ENCODE results near the gene MROH9. TPM values are rescaled to one million over a fixed set of nuclear protein-coding genes. Genes with fewer than 3 reads are reported as not detected.

MROH9 gene
- total RNA-seq, 1 donor from 2014 or later, result not detected

- H3K4me1 Mint-ChIP-seq (ENCODE audit: low read depth), result no peaks in the 10 kb centered on the region
Observed at GRCh38 chr1:171107969-171108368, 172.6 kb downstream of the MROH9 start.

GRCh38 chr1:171109966-171110365 is 174.6 kb downstream of the MROH9 start:
- Mint-ChIP-seq H3K4me3 (no peak overlapping the region), H3K4me1 (ENCODE audit: low read depth) (no peaks in the 10 kb centered on the region), H3K9me3 (no peaks in the 10 kb centered on the region), H3K27ac (no peak overlapping the region), H3K36me3 (ENCODE audit: low read depth) (no peaks in the 10 kb centered on the region), H3K27me3 (ENCODE audit: insufficient read depth) (peaks cover 3% of the 10 kb centered on the region)
- no peak for DNase-seq (ENCODE audit: low spot score)
- intact Hi-C loops (cut with micrococcal nuclease), result no loop called here

More at GRCh38 chr1:171107969-171108368, 172.6 kb downstream of the MROH9 start:
- no peaks in the 10 kb centered on the region for H3K36me3 Mint-ChIP-seq (ENCODE audit: low read depth)
- H3K4me3 Mint-ChIP-seq, result no peak overlapping the region
- H3K9me3 Mint-ChIP-seq, result no peaks in the 10 kb centered on the region
- intact Hi-C loops (cut with micrococcal nuclease), result no loop called here
- H3K27me3 Mint-ChIP-seq (ENCODE audit: insufficient read depth), result peaks cover 3% of the 10 kb centered on the region
- no peak overlapping the region for H3K27ac Mint-ChIP-seq
- DNase-seq (ENCODE audit: low spot score), result no peak

GRCh38 chr1:171110621-171111326 is 175.4 kb downstream of the MROH9 start:
- Mint-ChIP-seq H3K4me1 (ENCODE audit: low read depth) (no peaks in the 10 kb centered on the region), H3K27me3 (ENCODE audit: insufficient read depth) (peaks cover 3% of the 10 kb centered on the region), H3K4me3 (no peak overlapping the region), H3K27ac (no peak overlapping the region), H3K9me3 (no peaks in the 10 kb centered on the region), H3K36me3 (ENCODE audit: low read depth) (no peaks in the 10 kb centered on the region)
- intact Hi-C loops (cut with micrococcal nuclease), result no loop called here
- no peak for DNase-seq (ENCODE audit: low spot score)

GRCh38 chr1:171112119-171112518 is 176.8 kb downstream of the MROH9 start:
- no peak overlapping the region for H3K4me3 Mint-ChIP-seq
- H3K27me3 Mint-ChIP-seq (ENCODE audit: insufficient read depth), result peaks cover 3% of the 10 kb centered on the region
- no peak overlapping the region for H3K27ac Mint-ChIP-seq
- intact Hi-C loops (cut with micrococcal nuclease), result no loop called here
- H3K4me1 Mint-ChIP-seq (ENCODE audit: low read depth), result no peaks in the 10 kb centered on the region
- no peaks in the 10 kb centered on the region for H3K9me3 Mint-ChIP-seq
- H3K36me3 Mint-ChIP-seq (ENCODE audit: low read depth), result no peaks in the 10 kb centered on the region
- DNase-seq (ENCODE audit: low spot score), result no peak

GRCh38 chr1:171113382-171113781 is 178.0 kb downstream of the MROH9 start:
- intact Hi-C loops (cut with micrococcal nuclease), result no loop called here
- peaks cover 3% of the 10 kb centered on the region for H3K27me3 Mint-ChIP-seq (ENCODE audit: insufficient read depth)
- H3K36me3 Mint-ChIP-seq (ENCODE audit: low read depth), result no peaks in the 10 kb centered on the region
- no peak overlapping the region for H3K27ac Mint-ChIP-seq
- no peak overlapping the region for H3K4me3 Mint-ChIP-seq
- H3K9me3 Mint-ChIP-seq, result no peaks in the 10 kb centered on the region
- no peak for DNase-seq (ENCODE audit: low spot score)
- no peaks in the 10 kb centered on the region for H3K4me1 Mint-ChIP-seq (ENCODE audit: low read depth)

Other genes with a start within 250 kb of the MROH9 start
- gene FMO3, start 155.4 kb downstream of the MROH9 start, total RNA-seq, result not detected in 2 replicates
- not detected in 2 replicates for gene FMO2, start 249.8 kb downstream of the MROH9 start, total RNA-seq

Measured in activated T-helper 1 cell treated with anti-CD3 and anti-CD28 coated beads, Interleukin-12 subunit alpha, Interleukin-12 subunit beta, Interleukin-2, Interleukin-4 antibody, amounts not matched to agents 30 ng/mL and 10 ng/mL and 1 ng/mL, durations not matched to agents 14 hours and 24 hours and 36 hours (primary cell).